Stomach (tissue), 4 donors: ENCODE measurements around the gene TEX19.
A peak's percentile ranks its signal among the peaks of the same experiment; 100 is the strongest.

Source experiments
- EP300 ChIP-seq: sonication (generic); formaldehyde crosslinking; IDR thresholded peaks from one replicate; pipeline ENCODE4 v1.6.1; 2017; ENCODE audit warnings: antibody characterized with exemption
- POLR2A ChIP-seq, 4 donors: fragments of 450-650 bp; IDR thresholded peaks; one replicate each; pipeline ENCODE4 v1.6.1; 2016; ENCODE audit warnings: antibody characterized with exemption in 4 of 4, control low read depth in 2 of 4, mild to moderate bottlenecking in 1 of 4, moderate library complexity in 1 of 4
- POLR2AphosphoS5 ChIP-seq, 3 donors: sonication (generic); formaldehyde crosslinking; IDR thresholded peaks; one replicate each; pipeline ENCODE4 v1.6.1; 2016; ENCODE audit warnings: antibody characterized with exemption in 3 of 3
- TF ChIP-seq, protein P1 (sequence below), 7 experiments: fragments of 450-650 bp in 4 of 7; fragments of 200-600 bp in 3 of 7; sonication (generic) in 3 of 7; IDR thresholded peaks; one replicate each; pipeline ENCODE4 v1.5.1; 2016 to 2019; ENCODE audit warnings: antibody characterized with exemption in 7 of 7, control low read depth in 2 of 7, mild to moderate bottlenecking in 1 of 7

GRCh38 chr17:82351713-82352488 is 7.1 kb upstream of the TEX19 start:
- TF ChIP-seq, protein P1, sequence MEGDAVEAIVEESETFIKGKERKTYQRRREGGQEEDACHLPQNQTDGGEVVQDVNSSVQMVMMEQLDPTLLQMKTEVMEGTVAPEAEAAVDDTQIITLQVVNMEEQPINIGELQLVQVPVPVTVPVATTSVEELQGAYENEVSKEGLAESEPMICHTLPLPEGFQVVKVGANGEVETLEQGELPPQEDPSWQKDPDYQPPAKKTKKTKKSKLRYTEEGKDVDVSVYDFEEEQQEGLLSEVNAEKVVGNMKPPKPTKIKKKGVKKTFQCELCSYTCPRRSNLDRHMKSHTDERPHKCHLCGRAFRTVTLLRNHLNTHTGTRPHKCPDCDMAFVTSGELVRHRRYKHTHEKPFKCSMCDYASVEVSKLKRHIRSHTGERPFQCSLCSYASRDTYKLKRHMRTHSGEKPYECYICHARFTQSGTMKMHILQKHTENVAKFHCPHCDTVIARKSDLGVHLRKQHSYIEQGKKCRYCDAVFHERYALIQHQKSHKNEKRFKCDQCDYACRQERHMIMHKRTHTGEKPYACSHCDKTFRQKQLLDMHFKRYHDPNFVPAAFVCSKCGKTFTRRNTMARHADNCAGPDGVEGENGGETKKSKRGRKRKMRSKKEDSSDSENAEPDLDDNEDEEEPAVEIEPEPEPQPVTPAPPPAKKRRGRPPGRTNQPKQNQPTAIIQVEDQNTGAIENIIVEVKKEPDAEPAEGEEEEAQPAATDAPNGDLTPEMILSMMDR (IDR thresholded peaks at IDR 0.05): peak in 5 of 7 experiments; percentile 84 to 99 (median 92)
- TF ChIP-seq POLR2AphosphoS5 (IDR thresholded peaks at IDR 0.05) (peak in 1 of 3 donors; percentile 67), POLR2A (IDR thresholded peaks at IDR 0.05) (no peak), EP300 (no peak)
